Right cardiac atrium (tissue), 5 donors: ENCODE results near the gene STK32C. TPM values are rescaled to one million over a fixed set of nuclear protein-coding genes. Genes with fewer than 3 reads are reported as not detected.
A peak's percentile ranks its signal among the peaks of the same experiment; 100 is the strongest.
"Not testable (repeated sequence)": the region's sequence is repeated elsewhere in the genome, so short reads cannot be mapped to it uniquely, and the experiment has no call there.

ENCODE experiments used
- ATAC-seq, 2 donors: fragments of 200-7000 bp; cut with Tn5 transposase; one replicate each; pipeline versions ENCODE4 v1.8.0 to v1.9.1; 2020; ENCODE audit warnings: moderate library complexity in 2 of 2, mild to moderate bottlenecking in 1 of 2
- DNase-seq, 3 donors: peaks; one replicate each; pipeline ENCODE4 v3.0.0-alpha.2; 2020
- H3K27ac ChIP-seq: one replicate; pipeline ENCODE4 v1.5.1; 2013; ENCODE audit warnings: mild to moderate bottlenecking, low read length, control low read depth, moderate library complexity
- H3K27me3 ChIP-seq: one replicate; pipeline ENCODE4 v1.6.1; 2013; ENCODE audit not compliant: control insufficient read depth, insufficient read depth
- H3K4me1 ChIP-seq: one replicate; pipeline ENCODE4 v1.6.1; 2013; ENCODE audit warnings: low read length; ENCODE audit not compliant: control insufficient read depth, insufficient read depth
- H3K4me3 ChIP-seq: one replicate; pipeline ENCODE4 v1.5.1; 2013; ENCODE audit warnings: low read length, control low read depth
- H3K9me3 ChIP-seq: one replicate; pipeline ENCODE4 v1.6.1; 2013; ENCODE audit warnings: low read length; ENCODE audit not compliant: control insufficient read depth
- WGBS: extraction: QIAGEN DNeasy Blood & Tissue Kit; methylation state at CpG from one replicate; pipeline ENCODE4 v1.1.7; 2013; 5-methylcytosine and 5-hydroxymethylcytosine counted together
- intact Hi-C, 4 donors: fragments of 100-400 bp; cut with DNase I; formaldehyde crosslinking; loops; one replicate each; pipeline versions ENCODE4 v1.11.0 to v1.14.0; 2022 to 2023
- polyA plus RNA-seq: library from polyadenylated mRNA; stranded (reverse); fragments of 200-250 nt; gene quantifications from one replicate; pipeline ENCODE4 v1.2.3, GENCODE V29; 2013
- total RNA-seq, 4 donors: library from RNA; stranded (reverse); fragmentation: NEBNext Ultra II Directional; extraction: Animal tissue kit (Norgen Biotek cat#: 25700); gene quantifications; one replicate each; pipeline ENCODE4 v1.2.1, GENCODE V29; 2021
- donor health status: healthy with polysubstance abuse.
- donor health status: DM: no; HTN: yes; CAD: no.
- donor health status: DM: no; HTN: no; CAD: no.
- donor health status: DM: no; HTN: yes; CAD: no; lungs with severe emphysema.
- donor health status: DM: yes; HTN: yes; CAD: no.

STK32C gene
- total and polyA plus RNA-seq, 5 donors = 5.7 to 7.3 (median 6.9) TPM

DNA sequence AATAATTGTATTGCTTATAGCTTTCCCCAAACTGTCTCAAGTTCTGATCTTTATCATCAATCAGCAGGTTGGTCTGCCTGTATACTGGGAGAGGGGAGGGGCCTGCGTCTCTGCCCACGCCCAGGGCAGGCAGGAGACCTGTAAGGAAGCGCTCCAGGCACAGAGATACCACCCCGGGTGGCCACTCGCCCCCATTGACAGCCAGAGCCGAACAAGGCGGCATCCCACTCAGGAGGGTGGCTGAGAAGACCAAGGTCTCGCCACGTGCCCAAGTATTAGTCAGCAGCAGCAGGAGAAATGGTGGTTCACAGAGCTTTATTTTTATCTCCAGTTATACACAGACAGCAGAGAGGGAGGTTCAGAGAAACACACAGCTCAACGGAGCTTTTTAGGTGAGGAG, 7.2 kb downstream of the STK32C start:
- Histone ChIP-seq H3K4me3 (no peak overlapping the region), H3K27me3 (no peaks in the 10 kb centered on the region), H3K9me3 (no peaks in the 10 kb centered on the region), H3K4me1 (no peaks in the 10 kb centered on the region), H3K27ac (no peak overlapping the region)
- WGBS = 68% methylated on average over 10 of the region's 10 CpGs
- intact Hi-C loops = no loop called here
- DNase-seq (peak in 1 of 3 donors; percentile 35), ATAC-seq (no peak)

- H3K27ac ChIP-seq = no peak overlapping the region
- 83% methylated on average over 34 of the region's 34 CpGs for WGBS
- intact Hi-C loops = no loop called here
These were observed 8.1 kb downstream of the STK32C start for GRCh38 chr10:132299371-132300336.

GRCh38 chr10:132298038-132298881, 9.5 kb downstream of the STK32C start:
- Histone ChIP-seq H3K27me3 (no peaks in the 10 kb centered on the region), H3K27ac (no peak overlapping the region), H3K4me3 (no peak overlapping the region), H3K4me1 (no peaks in the 10 kb centered on the region), H3K9me3 (no peaks in the 10 kb centered on the region)
- WGBS = 65% methylated on average over 28 of the region's 28 CpGs
- intact Hi-C loops = no loop called here
- DNase-seq (peak in 1 of 3 donors; percentile 27), ATAC-seq (no peak)

More at GRCh38 chr10:132299371-132300336, 8.1 kb downstream of the STK32C start:
- no peaks in the 10 kb centered on the region for H3K9me3 ChIP-seq
- no peaks in the 10 kb centered on the region for H3K27me3 ChIP-seq
- DNase-seq (no peak), ATAC-seq (no peak)
- no peaks in the 10 kb centered on the region for H3K4me1 ChIP-seq
- no peak overlapping the region for H3K4me3 ChIP-seq

DNA sequence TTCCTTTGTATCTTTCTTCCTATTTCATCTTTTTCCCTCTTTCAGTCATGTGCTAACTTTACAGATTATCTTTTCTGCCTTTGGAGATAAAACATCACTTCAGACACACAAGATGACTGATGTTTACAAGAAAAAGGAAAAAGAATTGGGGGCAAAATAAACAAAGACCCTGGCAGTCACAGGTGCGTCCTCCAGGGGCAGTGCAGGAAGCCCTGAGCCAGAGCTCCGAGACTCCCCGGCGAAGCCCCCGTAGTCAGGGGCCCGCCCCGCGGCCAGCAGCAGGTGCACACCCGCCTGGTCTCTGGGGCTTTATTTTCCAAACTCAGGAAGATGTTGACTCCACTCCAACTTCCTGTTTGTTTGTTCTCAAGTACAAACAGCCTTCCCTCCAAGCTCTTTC, 10.2 kb downstream of the STK32C start:
- H3K27ac ChIP-seq = no peak overlapping the region
- 44% methylated on average over 9 of the region's 9 CpGs for WGBS
- intact Hi-C loops = no loop called here
- no peaks in the 10 kb centered on the region for H3K9me3 ChIP-seq
- ATAC-seq = no peak
- H3K27me3 ChIP-seq = no peaks in the 10 kb centered on the region
- no peak overlapping the region for H3K4me3 ChIP-seq
- no peak for DNase-seq
- no peaks in the 10 kb centered on the region for H3K4me1 ChIP-seq

GRCh38 chr10:132296666-132297443, 10.9 kb downstream of the STK32C start:
- intact Hi-C loops = no loop called here

GRCh38 chr10:132295481-132295880, 12.3 kb downstream of the STK32C start:
- H3K4me3 ChIP-seq, H3K9me3 ChIP-seq, H3K27me3 ChIP-seq, DNase-seq, H3K27ac ChIP-seq, intact Hi-C loops, H3K4me1 ChIP-seq, ATAC-seq: not testable (repeated sequence)
- WGBS = 89% methylated on average over 23 of the region's 23 CpGs

More at GRCh38 chr10:132296666-132297443, 10.9 kb downstream of the STK32C start:
- Histone ChIP-seq H3K4me3 (no peak overlapping the region), H3K27ac (no peak overlapping the region), H3K27me3 (no peaks in the 10 kb centered on the region), H3K9me3 (no peaks in the 10 kb centered on the region), H3K4me1 (no peaks in the 10 kb centered on the region)
- ATAC-seq = no peak
- 85% methylated on average over 28 of the region's 28 CpGs for WGBS
- DNase-seq = peak in 1 of 3 donors; percentile 44

DNA sequence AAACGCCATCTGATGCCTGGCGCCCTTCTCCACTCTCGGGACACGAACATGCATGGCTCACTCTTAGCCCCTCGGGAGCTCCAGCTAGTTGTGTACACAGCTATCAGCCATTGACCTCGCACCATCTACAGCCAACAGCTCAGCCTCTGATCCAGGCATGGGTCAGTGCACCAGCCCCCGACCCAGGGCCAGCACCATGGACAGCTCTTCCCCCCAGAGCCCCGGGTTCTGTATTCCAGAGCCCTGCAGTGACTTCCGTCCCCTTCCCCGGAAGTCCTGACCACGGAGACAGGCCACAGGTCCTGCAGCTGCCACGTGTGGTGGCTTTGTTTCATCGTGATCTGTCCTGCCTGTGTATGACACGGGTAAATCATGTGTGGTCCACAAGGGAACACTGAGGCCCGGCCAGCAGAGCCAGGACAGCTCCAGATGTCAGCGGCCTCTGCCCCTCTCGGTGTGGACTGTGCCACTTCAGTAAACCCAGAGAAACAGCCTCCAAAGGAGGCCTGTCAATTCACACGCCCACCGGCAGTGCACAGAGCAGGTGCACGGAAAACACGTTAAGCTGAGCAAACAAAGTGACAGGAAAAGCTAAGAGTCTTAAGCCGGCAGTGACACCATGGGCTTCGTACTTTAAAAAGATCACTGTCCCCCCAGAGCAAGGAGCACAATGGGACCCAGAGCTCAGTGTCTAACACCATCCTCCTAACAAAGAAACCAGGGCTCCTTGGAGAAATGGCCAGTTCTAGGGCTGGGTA, 13.0 kb downstream of the STK32C start:
- WGBS = 69% methylated on average over 23 of the region's 23 CpGs
- Histone ChIP-seq H3K9me3 (no peaks in the 10 kb centered on the region), H3K27ac (no peak overlapping the region), H3K27me3 (no peaks in the 10 kb centered on the region), H3K4me3 (no peak overlapping the region), H3K4me1 (no peaks in the 10 kb centered on the region)
- intact Hi-C loops = no loop called here
- ATAC-seq (no peak), DNase-seq (no peak)

DNA sequence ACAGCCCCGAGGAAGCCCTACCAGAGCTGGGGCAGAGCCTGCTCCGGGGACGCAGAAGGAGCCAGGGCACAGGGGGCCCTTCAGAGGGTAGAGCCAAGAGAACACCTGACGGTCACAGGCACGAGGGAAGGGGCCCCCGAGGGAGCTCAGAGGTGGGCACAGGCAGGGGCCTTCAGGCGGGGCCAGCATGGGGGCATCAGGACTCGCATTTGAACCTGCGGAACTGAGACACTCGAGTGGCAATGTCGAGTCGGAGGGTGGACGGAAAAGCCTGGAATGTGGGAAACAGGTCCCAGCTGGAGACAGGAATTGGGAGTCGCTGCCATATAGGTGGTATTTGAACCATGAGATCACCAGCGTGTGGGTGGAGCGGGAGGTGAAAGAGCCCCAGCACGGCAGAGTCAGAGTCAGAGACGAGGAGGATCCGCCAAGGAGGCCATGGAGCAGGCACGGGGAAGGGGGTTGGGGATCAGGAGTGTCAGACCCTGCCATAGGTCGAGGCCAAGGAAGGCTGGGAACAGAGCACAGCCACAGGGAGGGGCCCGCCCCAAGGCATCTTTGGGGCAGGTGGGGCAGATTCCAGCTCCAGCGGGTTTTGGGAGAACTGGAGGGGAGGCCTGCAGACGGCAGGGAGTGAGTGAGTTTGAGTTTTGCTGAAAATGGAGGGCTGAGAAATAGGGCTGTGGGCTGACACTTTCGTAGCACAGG, 13.8 kb downstream of the STK32C start:
- intact Hi-C loops = no loop called here
- H3K27me3 ChIP-seq = no peaks in the 10 kb centered on the region
- DNase-seq = peak in 1 of 3 donors; percentile 3
- no peak for ATAC-seq
- 69% methylated on average over 25 of the region's 25 CpGs for WGBS
- no peak overlapping the region for H3K27ac ChIP-seq
- no peak overlapping the region for H3K4me3 ChIP-seq
- H3K9me3 ChIP-seq = no peaks in the 10 kb centered on the region
- no peaks in the 10 kb centered on the region for H3K4me1 ChIP-seq

- no peak overlapping the region for H3K4me3 ChIP-seq
- H3K27me3 ChIP-seq = no peaks in the 10 kb centered on the region
- H3K4me1 ChIP-seq = no peaks in the 10 kb centered on the region
- WGBS = 45% methylated on average over 16 of the region's 16 CpGs
- no peak overlapping the region for H3K27ac ChIP-seq
- no peaks in the 10 kb centered on the region for H3K9me3 ChIP-seq
- peak; percentile 19 to 34 for ATAC-seq
- intact Hi-C loops = no loop called here
- DNase-seq = peak in 2 of 3 donors; percentile 18 to 63
These were observed 14.4 kb downstream of the STK32C start for GRCh38 chr10:132293201-132293812.
